ENCODE measurements around the gene RPS24.
"Not testable (repeated sequence)": the region's sequence is repeated elsewhere in the genome, so short reads cannot be mapped to it uniquely, and the experiment has no call there.

The RPS24 gene

GRCh38 chr10:78058562-78058961 is 24.9 kb downstream of the RPS24 start:
- no peak for DNase-seq

DNA sequence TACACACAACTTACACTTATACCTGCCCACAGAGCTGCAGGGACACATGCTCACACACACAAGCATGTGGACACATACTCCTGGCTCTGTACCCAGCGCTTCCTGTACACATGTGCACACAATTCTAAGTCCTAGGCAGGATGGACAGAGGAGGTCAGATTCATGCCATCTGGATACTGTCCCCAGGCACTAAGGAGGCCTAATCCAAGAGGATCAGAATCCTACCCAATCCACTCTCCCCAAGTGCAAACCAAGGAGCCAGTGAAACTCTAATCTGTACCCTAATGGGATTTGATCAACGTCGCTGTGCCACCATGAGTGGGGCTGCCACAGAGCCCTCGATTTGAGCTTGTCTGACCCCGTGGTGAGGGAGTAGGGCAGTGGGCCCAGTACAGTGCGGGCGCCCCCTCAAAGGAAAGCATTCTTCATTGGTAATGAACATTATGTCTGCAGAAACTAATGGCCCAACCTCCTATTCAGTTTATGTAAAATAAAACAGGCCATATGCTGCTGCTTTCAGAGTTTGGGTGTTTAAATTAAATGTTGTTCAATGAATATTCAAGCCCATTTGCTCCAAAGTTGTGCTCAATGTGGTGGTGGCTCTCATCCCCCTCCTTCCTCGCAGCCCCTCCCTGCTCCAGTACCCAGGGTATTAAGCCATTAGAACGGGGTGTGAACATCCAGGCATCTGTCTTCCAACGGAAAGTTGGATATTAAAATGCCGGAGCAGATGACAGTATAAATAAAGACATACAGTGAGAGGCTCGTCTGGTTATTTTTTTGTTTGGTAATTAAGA is 26.4 kb downstream of the RPS24 start:
- DNase-seq: no peak

DNA sequence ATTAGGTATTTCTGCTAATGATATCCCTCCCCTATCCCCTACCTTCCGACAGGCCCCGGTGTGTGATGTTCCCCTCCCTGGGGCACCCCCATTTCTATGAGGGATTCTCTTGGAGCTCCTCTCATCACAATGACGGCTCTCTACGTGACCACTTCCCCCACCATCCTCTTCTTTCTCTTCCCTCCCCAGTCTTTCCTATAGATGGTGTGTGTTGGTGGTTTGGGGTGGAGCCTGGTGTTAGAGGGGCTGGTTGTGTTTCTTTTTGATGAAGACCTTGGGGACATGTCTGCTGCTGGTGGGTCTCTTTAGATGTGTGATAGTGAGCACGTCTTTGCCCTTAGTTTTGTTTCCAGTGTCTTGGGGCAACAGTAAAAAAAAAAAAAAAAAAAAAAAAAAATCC is 28.6 kb downstream of the RPS24 start:
- DNase-seq: no peak

GRCh38 chr10:78063236-78063635 is 29.6 kb downstream of the RPS24 start:
- no peak for DNase-seq

GRCh38 chr10:78064919-78065318 is 31.3 kb downstream of the RPS24 start:
- DNase-seq: not testable (repeated sequence)

DNA sequence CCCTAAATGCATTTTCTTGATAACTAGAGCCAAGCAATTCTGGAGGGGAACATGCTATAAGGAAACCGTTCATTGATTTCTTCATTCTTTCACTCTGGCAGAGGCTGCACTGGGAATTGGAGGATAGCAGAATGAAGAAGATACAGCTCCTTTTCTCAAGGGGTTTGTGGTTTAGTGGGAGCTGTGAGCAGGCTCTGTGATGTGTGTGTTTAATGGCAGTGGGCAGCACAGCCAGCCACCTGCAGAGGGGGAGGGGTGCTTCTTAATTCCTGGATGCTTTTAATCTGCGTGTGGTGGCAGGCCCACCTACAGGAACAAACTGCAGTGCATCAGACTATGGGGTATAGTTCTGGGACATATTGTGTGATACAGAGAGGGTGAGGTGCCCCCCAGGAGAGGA is 31.9 kb downstream of the RPS24 start:
- no peak for DNase-seq

DNA sequence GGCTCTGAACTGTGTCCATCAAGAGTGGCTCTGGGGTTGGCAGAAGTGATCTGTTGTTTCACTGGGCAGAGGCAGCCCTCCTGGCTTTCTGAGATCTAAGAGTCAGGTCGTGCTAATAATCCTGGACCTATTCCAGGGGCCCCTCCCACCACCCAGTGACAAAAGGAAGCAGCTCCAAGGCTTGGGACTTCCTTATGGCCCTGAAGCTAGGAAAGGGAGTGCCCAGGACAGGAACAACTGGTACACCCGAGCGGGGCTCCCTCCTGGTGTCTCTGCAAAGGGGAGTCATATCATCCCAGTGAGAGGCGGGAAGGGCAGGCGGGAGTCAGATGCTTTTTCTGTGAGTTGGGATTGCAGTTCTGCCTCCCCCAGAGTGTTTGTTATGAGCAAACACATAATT is 32.3 kb downstream of the RPS24 start:
- no peak for DNase-seq

DNA sequence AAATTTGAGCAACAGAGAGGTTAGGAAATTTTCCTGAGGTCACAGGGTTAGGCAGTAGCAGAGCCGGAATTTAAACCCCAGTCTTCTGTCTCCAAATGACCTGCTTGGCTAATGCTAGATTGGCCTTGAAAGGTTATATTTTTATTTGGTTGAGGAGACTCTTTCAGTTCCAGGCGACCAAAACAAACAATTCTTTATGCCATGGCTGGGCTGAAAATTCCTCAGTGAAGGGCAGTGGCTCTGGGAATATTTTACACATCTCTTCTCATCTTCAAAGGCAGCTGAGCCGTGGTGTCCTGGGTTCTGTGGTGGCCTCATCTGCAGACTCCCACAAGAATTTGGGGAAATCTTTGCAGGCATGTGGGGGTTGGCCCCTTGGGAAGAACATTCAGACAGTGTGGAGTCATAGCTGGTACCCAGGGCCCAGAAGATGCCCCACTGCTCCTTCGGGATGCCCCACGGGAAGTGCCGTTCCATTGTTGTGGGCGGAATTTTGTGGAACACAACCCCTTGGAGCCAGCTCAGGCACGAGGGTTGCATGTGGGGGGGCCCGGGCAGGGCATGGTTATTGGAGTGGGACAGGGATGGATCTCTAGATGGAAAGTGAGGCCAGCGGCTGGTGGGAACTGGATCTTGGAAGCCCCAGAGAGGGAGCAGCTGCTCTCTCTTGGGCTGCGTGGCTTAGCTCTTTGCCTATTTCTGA is 33.2 kb downstream of the RPS24 start:
- DNase-seq: no peak

GRCh38 chr10:78069151-78069550 is 35.5 kb downstream of the RPS24 start:
- DNase-seq: no peak

GRCh38 chr10:78070064-78070463 is 36.4 kb downstream of the RPS24 start:
- DNase-seq: not testable (repeated sequence)

- DNase-seq: no peak
These were observed 37.1 kb downstream of the RPS24 start for GRCh38 chr10:78070726-78071125.

DNA sequence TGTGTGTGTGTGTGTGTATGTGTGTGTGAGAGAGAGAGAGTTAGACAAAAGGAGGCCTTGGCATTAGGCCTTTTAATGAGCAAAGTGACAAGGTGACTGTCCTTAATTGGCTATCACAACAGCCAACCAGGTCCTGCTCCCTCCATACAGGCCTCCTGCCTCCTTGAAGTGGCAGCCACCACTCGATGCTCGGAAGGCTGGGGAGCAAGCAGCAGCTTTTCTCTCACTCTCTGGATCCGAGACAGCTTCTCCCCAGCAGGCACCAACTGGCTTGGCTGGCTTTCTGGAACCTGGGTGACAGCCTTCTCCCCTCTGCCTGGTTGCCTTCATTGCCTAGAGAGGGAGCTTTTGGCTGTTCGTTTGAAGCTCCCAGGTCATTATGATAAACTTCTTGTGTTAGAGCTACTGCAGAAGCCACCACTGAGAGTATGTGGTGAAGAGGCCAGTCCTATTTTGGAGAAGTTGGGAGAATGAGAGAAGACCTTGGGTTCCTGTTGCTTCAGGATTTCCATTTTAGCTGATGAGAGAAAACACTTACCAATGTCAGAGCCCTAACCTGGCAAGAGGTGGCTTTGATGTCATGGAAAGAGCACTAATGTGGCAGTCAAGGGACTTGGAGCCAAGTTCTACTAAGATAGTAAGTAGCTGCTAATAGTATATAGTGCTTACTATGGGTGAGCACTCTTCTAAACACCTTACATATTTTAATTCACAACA is 37.6 kb downstream of the RPS24 start:
- no peak for DNase-seq

- no peak for DNase-seq
These were observed 38.2 kb downstream of the RPS24 start for GRCh38 chr10:78071857-78072179.

DNA sequence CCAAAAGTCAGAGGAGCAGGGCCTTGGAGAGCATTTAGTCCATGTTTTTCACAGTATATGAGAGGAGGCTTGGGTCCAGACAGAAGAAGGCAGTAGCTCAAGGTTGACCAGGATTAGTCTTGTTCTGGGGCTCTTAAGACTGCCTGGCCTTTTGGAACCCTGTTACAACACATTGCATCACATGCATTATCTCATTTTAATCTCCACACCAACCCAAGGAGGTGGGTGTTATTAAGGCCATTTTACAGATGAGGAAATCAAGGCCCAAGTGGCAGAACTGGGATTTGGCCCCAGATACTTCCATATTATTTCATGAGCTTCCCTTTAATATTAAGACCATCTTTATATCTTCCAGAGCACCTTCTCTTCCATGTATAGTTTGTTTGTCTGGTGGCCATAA is 38.8 kb downstream of the RPS24 start:
- no peak for DNase-seq

GRCh38 chr10:78075806-78076205 is 42.1 kb downstream of the RPS24 start:
- DNase-seq: not testable (repeated sequence)

DNA sequence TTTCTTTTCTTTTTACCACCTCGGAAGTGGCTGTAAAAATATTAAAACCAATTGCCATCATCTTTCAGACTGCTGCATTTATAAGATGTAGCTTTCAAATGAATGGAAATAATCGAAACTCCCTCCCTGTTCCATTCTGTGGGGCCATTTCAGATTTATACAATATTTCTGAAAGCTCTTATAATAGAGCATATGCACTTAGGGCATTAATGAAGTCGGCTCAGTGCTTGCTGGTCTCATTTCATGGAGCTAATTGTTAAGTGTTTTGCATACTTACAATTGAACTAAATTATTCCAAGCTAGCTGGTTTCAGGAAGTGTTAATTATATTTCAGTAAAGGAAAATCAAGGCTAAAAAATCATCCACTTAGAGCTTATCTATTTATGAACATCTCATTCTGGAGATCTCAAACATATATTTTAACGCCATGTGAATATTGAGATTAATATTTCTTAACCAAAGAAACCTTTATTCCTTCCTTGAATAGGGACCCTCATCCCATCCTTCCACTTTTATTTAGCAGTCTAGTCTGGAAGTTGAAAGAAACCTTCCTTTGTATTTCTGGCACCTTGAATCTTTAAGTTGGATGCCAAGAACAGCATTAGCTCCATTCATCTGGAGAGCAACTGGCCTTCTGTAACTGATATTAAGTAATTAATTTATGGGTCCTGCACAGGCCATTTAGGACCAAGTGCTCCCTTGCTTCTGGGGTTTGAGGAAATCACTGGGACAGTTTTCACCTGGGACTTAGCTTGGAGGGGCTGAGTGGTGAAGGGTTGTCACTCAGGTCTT is 45.1 kb downstream of the RPS24 start:
- DNase-seq: no peak

DNA sequence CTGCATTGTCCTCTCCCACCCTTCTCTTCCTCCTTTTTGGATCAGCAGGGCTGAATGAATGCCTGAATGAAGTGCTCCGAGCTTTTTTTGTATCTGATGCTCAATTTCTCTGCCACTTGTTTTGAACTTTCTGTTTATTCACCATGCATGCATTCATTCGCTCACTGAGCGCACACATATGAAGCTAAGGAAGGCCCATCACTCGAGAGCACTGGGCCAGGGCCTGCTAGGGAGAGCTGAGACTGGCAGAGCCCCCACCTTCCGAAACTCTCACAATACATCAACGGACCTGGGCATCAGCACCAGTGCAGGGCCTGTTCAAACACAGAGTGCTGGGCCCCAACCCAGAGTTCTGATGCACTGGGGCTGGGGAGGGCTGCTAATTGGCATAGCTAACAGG is 45.7 kb downstream of the RPS24 start:
- DNase-seq: no peak

- no peak for DNase-seq
These were observed 47.6 kb downstream of the RPS24 start for GRCh38 chr10:78081292-78081691.

- DNase-seq: no peak
These were observed 49.0 kb downstream of the RPS24 start for GRCh38 chr10:78082636-78083035.

Measured in SW 1271 (cell line).